PC-3 (cell line): ENCODE measurements around the gene HPGD. TPM values are rescaled to one million over a fixed set of nuclear protein-coding genes. Genes with fewer than 3 reads are reported as not detected.
"Not testable (repeated sequence)": the region's sequence is repeated elsewhere in the genome, so short reads cannot be mapped to it uniquely, and the experiment has no call there.

Experiments
- ATAC-seq: fragments of 200-7000 bp; cut with Tn5 transposase; 2 replicates; pipeline ENCODE4 v1.9.1; 2020; ENCODE audit warnings: mild to moderate bottlenecking, moderate library complexity
- BruUV-seq: library from RNA; stranded (reverse); fragments of 400-500 nt; replicated peaks from 2 replicates; lab custom pipeline; 2021; lab: Mats Ljungman, UMichigan
- CTCF ChIA-PET: fragments of 300-600 bp; sonication (Branson Sonifier 250); formaldehyde crosslinking; loops from one replicate; lab custom pipeline; 2022; ENCODE audit warnings: antibody characterized with exemption; lab: Charles Lee
- POLR2A ChIA-PET: fragments of 300-600 bp; sonication (Branson Sonifier 250); formaldehyde crosslinking; loops from one replicate; lab custom pipeline; 2022; ENCODE audit warnings: antibody characterized with exemption; ENCODE audit not compliant: unreplicated experiment; lab: Charles Lee
- DNase-seq: peaks from one replicate; pipeline ENCODE4 v3.0.0-alpha.2; 2015
- H2AFZ ChIP-seq: fragments of 300-600 bp; sonication (generic); 2 replicates; pipeline ENCODE4 v1.6.0; 2016; ENCODE audit warnings: antibody characterized with exemption, low read length
- H3F3A ChIP-seq: fragments of 300-600 bp; sonication (generic); one replicate; pipeline ENCODE4 v1.6.0; 2017; ENCODE audit warnings: antibody characterized with exemption, low read length, control low read depth, mild to moderate bottlenecking; ENCODE audit not compliant: unreplicated experiment
- H3K27ac ChIP-seq: fragments of 300-600 bp; sonication (generic); 2 replicates; pipeline ENCODE4 v1.5.1; 2016; ENCODE audit warnings: mild to moderate bottlenecking, low read length
- H3K27me3 ChIP-seq: fragments of 300-600 bp; sonication (generic); 2 replicates; pipeline ENCODE4 v1.6.1; 2016; ENCODE audit warnings: low read length, mixed read lengths
- H3K36me3 ChIP-seq: fragments of 300-600 bp; sonication (generic); 2 replicates; pipeline ENCODE4 v1.6.1; 2016; ENCODE audit warnings: low read depth, mixed run types, low read length, mixed read lengths
- H3K4me1 ChIP-seq: fragments of 300-600 bp; sonication (generic); 2 replicates; pipeline ENCODE4 v1.5.1; 2016; ENCODE audit warnings: low read length; ENCODE audit not compliant: insufficient read depth
- H3K4me2 ChIP-seq: fragments of 300-600 bp; sonication (generic); 2 replicates; pipeline ENCODE4 v1.6.0; 2016; ENCODE audit warnings: low read length
- H3K4me3 ChIP-seq: fragments of 300-600 bp; sonication (generic); 2 replicates; pipeline ENCODE4 v1.5.1; 2016; ENCODE audit warnings: mild to moderate bottlenecking, low read length, mixed read lengths
- H3K79me2 ChIP-seq: fragments of 300-600 bp; sonication (generic); 2 replicates; pipeline ENCODE4 v1.6.1; 2017; ENCODE audit warnings: low read length, mixed read lengths
- H3K9ac ChIP-seq: fragments of 300-600 bp; sonication (generic); 2 replicates; pipeline ENCODE4 v1.6.0; 2016; ENCODE audit warnings: mild to moderate bottlenecking, low read length
- H3K9me2 ChIP-seq: fragments of 300-600 bp; sonication (generic); replicated peaks from 2 replicates; pipeline ENCODE4 v1.6.1; 2016; ENCODE audit warnings: mixed run types, low read length, mixed read lengths
- H3K9me3 ChIP-seq: fragments of 300-600 bp; sonication (generic); 2 replicates; pipeline ENCODE4 v1.6.1; 2016; ENCODE audit warnings: low read length, mixed read lengths
- H4K20me1 ChIP-seq: fragments of 300-600 bp; sonication (generic); 2 replicates; pipeline ENCODE4 v1.6.1; 2016; ENCODE audit warnings: low read length, mixed read lengths
- EZH2phosphoT487 ChIP-seq: fragments of 300-600 bp; sonication (generic); IDR thresholded peaks from 2 replicates; pipeline ENCODE4 v1.6.1; 2018; ENCODE audit warnings: mild to moderate bottlenecking, antibody characterized with exemption, low read length, borderline replicate concordance
- intact Hi-C: fragments of 100-400 bp; cut with micrococcal nuclease; formaldehyde crosslinking; loops from 2 replicates; pipeline ENCODE4 v1.9.0; 2023
- total RNA-seq: library from RNA; depleted of rRNA; stranded (reverse); fragments of >200 nt; gene quantifications from 2 replicates; pipeline ENCODE4 v1.2.3, GENCODE V29; 2014
- TF ChIP-seq, protein P1 (sequence below): fragments of 300-600 bp; sonication (generic); conservative IDR thresholded peaks from 2 replicates; pipeline ENCODE4 v1.5.1; 2017; ENCODE audit warnings: antibody characterized with exemption, low read depth, mild to moderate bottlenecking, low read length

HPGD gene
- total RNA-seq, 1 experiment from 2014 or later, result 33.5 TPM

DNA sequence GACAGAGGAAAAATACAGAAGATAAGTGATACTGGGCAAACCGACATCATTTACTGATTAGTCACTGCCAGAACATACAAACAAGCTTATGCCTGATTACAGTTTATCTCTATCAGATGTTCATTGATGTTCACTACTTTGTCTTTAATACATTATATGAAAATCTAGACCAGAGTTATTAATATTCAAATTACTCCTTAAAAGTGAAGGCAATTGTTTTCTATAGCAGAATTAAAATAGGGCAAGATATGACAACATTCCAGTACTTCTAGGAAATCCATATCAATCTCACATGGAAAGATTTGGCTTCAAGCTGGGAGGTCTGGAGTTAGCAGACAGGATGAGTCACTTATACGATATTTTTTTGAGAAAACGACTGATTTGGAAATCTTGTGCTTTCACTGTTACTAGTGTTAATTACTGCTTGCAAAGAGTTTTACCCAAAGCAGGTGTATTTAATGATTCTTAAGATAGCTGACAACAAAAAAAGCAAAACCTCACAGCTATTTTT lies 31.8 kb downstream of the HPGD start:
- DNase-seq (peak; percentile 5), ATAC-seq (no peak)
- TF ChIP-seq EZH2phosphoT487, result no peak
- intact Hi-C loops, result no loop called here
- ChIA-PET CTCF (interaction anchor here (0.5 kb wide), 1 partner anchor 106 kb away, joined by 5 read pairs; no protein-coding TSS in a partner anchor), POLR2A (interaction anchor here (0.7 kb wide), 1 partner anchor 64 kb away, joined by 3 read pairs; no protein-coding TSS in a partner anchor)
- no peak overlapping the region for H2AFZ ChIP-seq
- peak overlapping the region; percentile 9; the same call in 1 of the 2 replicates for H3K4me2 ChIP-seq
- no peak overlapping the region for H3K27ac ChIP-seq
- H3K79me2 ChIP-seq, result no peaks in the 10 kb centered on the region
- H3K9me3 ChIP-seq, result no peaks in the 10 kb centered on the region
- no peaks in the 10 kb centered on the region for H3K9me2 ChIP-seq
- no peak overlapping the region for H3K4me3 ChIP-seq
- no peaks in the 10 kb centered on the region for H3K36me3 ChIP-seq
- BruUV-seq, result no TSS peak
- H3K4me1 ChIP-seq, result peaks cover 18% of the 10 kb centered on the region
- H4K20me1 ChIP-seq, result no peaks in the 10 kb centered on the region
- H3K9ac ChIP-seq, result no peak overlapping the region
- H3F3A ChIP-seq, result no peaks in the 10 kb centered on the region
- no peaks in the 10 kb centered on the region for H3K27me3 ChIP-seq

DNA sequence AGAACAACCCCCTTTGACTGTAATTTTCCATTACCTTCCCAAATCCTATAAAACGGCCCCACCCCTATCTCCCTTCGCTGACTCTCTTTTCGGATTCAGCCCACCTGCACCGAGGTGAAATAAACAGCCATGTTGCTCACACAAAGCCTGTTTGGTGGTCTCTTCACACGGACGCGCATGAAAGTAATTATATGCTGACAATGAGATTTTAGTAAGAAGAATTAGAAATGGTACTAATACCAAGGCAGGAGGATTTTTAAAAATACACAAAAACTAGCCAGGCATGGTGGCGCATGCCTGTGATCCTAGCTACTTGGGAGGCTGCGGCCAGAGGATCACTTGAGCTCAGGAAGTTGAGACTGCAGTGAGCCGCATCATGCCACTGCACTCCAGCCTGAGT lies 33.9 kb downstream of the HPGD start:
- H3K27ac ChIP-seq, H3K4me2 ChIP-seq, DNase-seq, H3K9me3 ChIP-seq, ATAC-seq, H3K9me2 ChIP-seq, H3K4me3 ChIP-seq, H3F3A ChIP-seq, CTCF ChIA-PET, H3K79me2 ChIP-seq, BruUV-seq, H2AFZ ChIP-seq, H3K9ac ChIP-seq, H3K27me3 ChIP-seq, H3K36me3 ChIP-seq, H4K20me1 ChIP-seq: not testable (repeated sequence)
- intact Hi-C loops, result loop anchor here (10.0 kb wide), 1 partner anchor 64 kb away; no protein-coding TSS in a partner anchor
- peaks cover 18% of the 10 kb centered on the region for H3K4me1 ChIP-seq
- POLR2A ChIA-PET, result interaction anchor here (0.7 kb wide), 1 partner anchor 97 kb away, joined by 18 read pairs; no protein-coding TSS in a partner anchor

DNA sequence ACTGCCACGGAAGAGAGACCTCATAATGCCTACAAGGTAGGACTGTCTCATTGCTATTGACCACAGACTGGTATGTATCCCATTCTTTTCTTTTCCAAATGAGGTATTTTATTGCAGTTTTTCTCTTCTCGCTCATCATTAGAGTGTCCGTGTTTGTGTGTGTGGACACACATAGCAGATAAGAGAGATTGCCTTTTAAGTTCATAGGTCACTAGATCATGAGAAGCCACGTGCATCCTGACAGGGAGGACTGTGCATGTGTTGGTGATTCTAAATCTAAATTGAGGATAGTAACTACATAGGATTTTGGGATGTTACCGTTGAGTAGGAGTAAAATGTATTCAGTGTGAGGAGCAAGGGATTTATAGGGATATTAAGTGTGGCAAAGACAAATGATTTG lies 37.3 kb downstream of the HPGD start:
- Histone ChIP-seq H3K9ac (no peak overlapping the region), H3K9me3 (no peaks in the 10 kb centered on the region), H3K27me3 (no peaks in the 10 kb centered on the region), H3K9me2 (no peaks in the 10 kb centered on the region), H3K36me3 (no peaks in the 10 kb centered on the region), H3K4me3 (no peak overlapping the region), H3K4me1 (0 out of 2 replicates have a peak, but pooled peaks cover 1% of the 10 kb centered on the region), H3F3A (no peaks in the 10 kb centered on the region), H3K4me2 (no peak overlapping the region), H3K27ac (no peak overlapping the region), H2AFZ (no peak overlapping the region), H3K79me2 (no peaks in the 10 kb centered on the region), H4K20me1 (no peaks in the 10 kb centered on the region)
- intact Hi-C loops, result loop anchor here (10.0 kb wide), 1 partner anchor 60 kb away; no protein-coding TSS in a partner anchor
- ChIA-PET CTCF (no interaction called here), POLR2A (interaction anchor here (0.7 kb wide), 1 partner anchor 134 kb away, joined by 3 read pairs; no protein-coding TSS in a partner anchor)
- no peak for TF ChIP-seq EZH2phosphoT487
- TF ChIP-seq, protein P1, sequence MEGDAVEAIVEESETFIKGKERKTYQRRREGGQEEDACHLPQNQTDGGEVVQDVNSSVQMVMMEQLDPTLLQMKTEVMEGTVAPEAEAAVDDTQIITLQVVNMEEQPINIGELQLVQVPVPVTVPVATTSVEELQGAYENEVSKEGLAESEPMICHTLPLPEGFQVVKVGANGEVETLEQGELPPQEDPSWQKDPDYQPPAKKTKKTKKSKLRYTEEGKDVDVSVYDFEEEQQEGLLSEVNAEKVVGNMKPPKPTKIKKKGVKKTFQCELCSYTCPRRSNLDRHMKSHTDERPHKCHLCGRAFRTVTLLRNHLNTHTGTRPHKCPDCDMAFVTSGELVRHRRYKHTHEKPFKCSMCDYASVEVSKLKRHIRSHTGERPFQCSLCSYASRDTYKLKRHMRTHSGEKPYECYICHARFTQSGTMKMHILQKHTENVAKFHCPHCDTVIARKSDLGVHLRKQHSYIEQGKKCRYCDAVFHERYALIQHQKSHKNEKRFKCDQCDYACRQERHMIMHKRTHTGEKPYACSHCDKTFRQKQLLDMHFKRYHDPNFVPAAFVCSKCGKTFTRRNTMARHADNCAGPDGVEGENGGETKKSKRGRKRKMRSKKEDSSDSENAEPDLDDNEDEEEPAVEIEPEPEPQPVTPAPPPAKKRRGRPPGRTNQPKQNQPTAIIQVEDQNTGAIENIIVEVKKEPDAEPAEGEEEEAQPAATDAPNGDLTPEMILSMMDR, result no peak
- BruUV-seq, result no TSS peak
- ATAC-seq, result no peak
- no peak for DNase-seq
